Activated naive CD4-positive, alpha-beta T cell treated with anti-CD3 and anti-CD28 coated beads, Interleukin-2, amount 10 ng/mL, durations not matched to agents 5 hours and 36 hours (primary cell): ENCODE results near the gene ZNF512. TPM values are rescaled to one million over a fixed set of nuclear protein-coding genes. Genes with fewer than 3 reads are reported as not detected.

Source experiments
- total RNA-seq, 2 experiments: library from RNA; stranded (reverse); gene quantifications; one replicate each; pipeline ENCODE4 v1.2.3, GENCODE V29; 2021

Gene ZNF512
- 10 to 100 TPM; 40.6 to 40.8 TPM for total RNA-seq

GRCh38 chr2:27582695-27583389 is at the start of gene ZNF512:
Gene ZNF512, plus strand, starts transcription at chr2:27583042. Its CDS starts 71 bp downstream, at chr2:27583113.

GRCh38 chr2:27628767-27629709 is 46.2 kb downstream of the ZNF512 start, which contains the start of the genes CCDC121 and GPN1:
Gene CCDC121, minus strand, starts transcription at chr2:27629012. Its CDS starts 1,213 bp downstream, at chr2:27627799.
Gene GPN1, plus strand, starts transcription at chr2:27629050. Its CDS starts 9 bp downstream, at chr2:27629059.

GRCh38 chr2:27663285-27664153 is 80.7 kb downstream of the ZNF512 start, which contains the start of the genes SLC4A1AP and SUPT7L:
Gene SLC4A1AP, plus strand, starts transcription at chr2:27663889. Its CDS starts 26 bp downstream, at chr2:27663915.
Gene SUPT7L, minus strand, starts transcription at chr2:27663614. Its CDS starts 1,422 bp downstream, at chr2:27662192.

Other genes with a start within 250 kb of the ZNF512 start
- gene GTF3C2, start 226.3 kb upstream of the ZNF512 start, total RNA-seq, result 10 to 100 TPM; 53.6 to 56.8 TPM
- gene EIF2B4, start 212.7 kb upstream of the ZNF512 start, total RNA-seq, result 10 to 100 TPM; 36.7 to 38.0 TPM
- gene SNX17, start 212.4 kb upstream of the ZNF512 start, total RNA-seq, result 100 to 1,000 TPM; 109 to 112 TPM
- gene ZNF513, start 202.3 kb upstream of the ZNF512 start, total RNA-seq, result 10 to 100 TPM; 17.3 to 20.1 TPM
- 10 to 100 TPM; 98.2 to 98.3 TPM for gene PPM1G, start 173.5 kb upstream of the ZNF512 start, total RNA-seq
- 10 to 100 TPM; 74.0 to 74.8 TPM for gene NRBP1, start 154.4 kb upstream of the ZNF512 start, total RNA-seq
- gene KRTCAP3, start 140.7 kb upstream of the ZNF512 start, total RNA-seq, result 1 to 10 TPM; 7.1 to 7.4 TPM
- gene IFT172, start 93.3 kb upstream of the ZNF512 start, total RNA-seq, result 10 to 100 TPM; 10.4 to 11.1 TPM
- gene FNDC4, start 87.8 kb upstream of the ZNF512 start, total RNA-seq, result under 1 TPM in 1 of 2 experiments, not detected in 1; 0.22 TPM
- not detected for gene GCKR, start 86.2 kb upstream of the ZNF512 start, total RNA-seq
- 1 to 10 TPM; 1.1 to 1.4 TPM for gene CCDC121, start 46.0 kb downstream of the ZNF512 start, total RNA-seq
- gene GPN1, start 46.0 kb downstream of the ZNF512 start, total RNA-seq, result 10 to 100 TPM; 34.2 to 36.4 TPM
- gene SUPT7L, start 80.6 kb downstream of the ZNF512 start, total RNA-seq, result 10 to 100 TPM; 35.3 to 36.0 TPM
- gene SLC4A1AP, start 80.8 kb downstream of the ZNF512 start, total RNA-seq, result 10 to 100 TPM; 22.6 to 23.3 TPM
- 10 to 100 TPM; 53.3 to 55.4 TPM for gene MRPL33, start 188.7 kb downstream of the ZNF512 start, total RNA-seq